Endothelial cell of umbilical vein (primary cell): ENCODE data around the gene LAG3. TPM values are rescaled to one million over a fixed set of nuclear protein-coding genes. Genes with fewer than 3 reads are reported as not detected.

Experiments used
- BruUV-seq: library from RNA; stranded (reverse); fragments of 400-500 nt; replicated peaks from 2 replicates; lab custom pipeline; 2021; lab: Mats Ljungman, UMichigan
- CTCF ChIA-PET: fragments of 300-600, 350-600 bp; sonication (Branson Sonifier 250); formaldehyde crosslinking; loops from one replicate; lab custom pipeline; 2021; ENCODE audit warnings: antibody characterized with exemption, inconsistent platforms; lab: Charles Lee
- POLR2A ChIA-PET: fragments of 300-600, 350-600 bp; sonication (Branson Sonifier 250); formaldehyde crosslinking; loops from one replicate; lab custom pipeline; 2021; ENCODE audit warnings: antibody characterized with exemption, inconsistent platforms; lab: Charles Lee
- DNase-seq: peaks from one replicate; pipeline ENCODE4 v3.0.0-alpha.2; 2011; ENCODE audit warnings: low read depth, low spot score
- FAIRE-seq: peaks from 2 replicates; lab custom pipeline; 2011; peaks lifted over from hg19 to GRCh38; lab: Jason Lieb, UNC
- H2AFZ ChIP-seq: 2 replicates; pipeline ENCODE4 v1.6.0; 2012; ENCODE audit warnings: low read depth, low read length, control low read depth, inconsistent platforms
- H3K27ac ChIP-seq: 2 replicates; pipeline ENCODE4 v1.5.1; 2011; ENCODE audit warnings: low read depth, mild to moderate bottlenecking, control low read depth, low read length, moderate library complexity; ENCODE audit not compliant: insufficient read depth
- H3K27me3 ChIP-seq, 2 experiments: 2 replicates each; pipeline versions ENCODE4 v1.6.0 to v1.6.1; 2011; ENCODE audit warnings: low read length in 2 of 2, mixed read lengths in 1 of 2; ENCODE audit not compliant: control insufficient read depth in 2 of 2, insufficient read depth in 2 of 2
- H3K36me3 ChIP-seq, 2 experiments: 2 replicates in 1 of 2; 3 replicates in 1 of 2; pipeline ENCODE4 v1.5.1; 2011; ENCODE audit warnings: low read length in 2 of 2, mild to moderate bottlenecking in 1 of 2, moderate library complexity in 1 of 2; ENCODE audit not compliant: control insufficient read depth in 2 of 2, insufficient read depth in 2 of 2; ENCODE audit errors: extremely low read depth in 1 of 2
- H3K4me1 ChIP-seq: 3 replicates; pipeline ENCODE4 v1.5.1; 2011; ENCODE audit warnings: mild to moderate bottlenecking, low read length; ENCODE audit not compliant: control insufficient read depth, insufficient read depth; ENCODE audit errors: extremely low read depth
- H3K4me2 ChIP-seq: 2 replicates; pipeline ENCODE4 v1.6.1; 2011; ENCODE audit warnings: low read length, control low read depth, mixed read lengths; ENCODE audit not compliant: insufficient read depth
- H3K4me3 ChIP-seq, 3 experiments: fragments of 200-600 bp in 1 of 3; sonication (generic), shearing (Covaris generic) in 1 of 3; replicated peaks in 1 of 3; 2 replicates each; pipeline ENCODE4 v1.5.1; 2011 to 2016; ENCODE audit warnings: control low read depth in 3 of 3, low read length in 3 of 3, mild to moderate bottlenecking in 2 of 3, inconsistent platforms in 1 of 3, low read depth in 1 of 3, moderate library complexity in 1 of 3; ENCODE audit not compliant: insufficient read depth in 1 of 3
- H3K79me2 ChIP-seq: 2 replicates; pipeline ENCODE4 v1.6.0; 2012; ENCODE audit warnings: low read length, inconsistent platforms; ENCODE audit not compliant: control insufficient read depth, insufficient read depth
- H3K9ac ChIP-seq: replicated peaks from 2 replicates; pipeline ENCODE3; 2011; ENCODE audit warnings: low read length, control low read depth; ENCODE audit not compliant: insufficient read depth; ENCODE audit errors: extremely low read depth
- H3K9me1 ChIP-seq: replicated peaks from 3 replicates; pipeline ENCODE4 v1.6.0; 2011; ENCODE audit warnings: mild to moderate bottlenecking, low read length; ENCODE audit not compliant: control insufficient read depth, insufficient read depth; ENCODE audit errors: extremely low read depth
- H3K9me3 ChIP-seq: replicated peaks from 2 replicates; pipeline ENCODE4 v1.5.1; 2012; ENCODE audit warnings: low read length, inconsistent platforms; ENCODE audit not compliant: control insufficient read depth, insufficient read depth
- H4K20me1 ChIP-seq: replicated peaks from 2 replicates; pipeline ENCODE3; 2011; ENCODE audit warnings: mild to moderate bottlenecking, low read length; ENCODE audit not compliant: control insufficient read depth, insufficient read depth; ENCODE audit errors: extremely low read depth
- CTCF ChIP-seq, 2 donors: IDR thresholded peaks; 1 replicate in 1 of 2; 2 replicates in 1 of 2; pipeline ENCODE4 v1.5.1; 2011; ENCODE audit warnings: low read length in 2 of 2, mild to moderate bottlenecking in 2 of 2, moderate library complexity in 2 of 2, control low read depth in 1 of 2, inconsistent platforms in 1 of 2, low read depth in 1 of 2; ENCODE audit not compliant: insufficient read depth in 1 of 2; ENCODE audit errors: extremely low read depth in 1 of 2
- EZH2 ChIP-seq: IDR thresholded peaks from 2 replicates; pipeline ENCODE4 v1.6.1; 2012; ENCODE audit warnings: borderline replicate concordance, low read depth, mild to moderate bottlenecking, moderate library complexity, low read length, inconsistent platforms; ENCODE audit not compliant: severe bottlenecking
- FOS ChIP-seq: IDR thresholded peaks from 2 replicates; pipeline ENCODE4 v1.6.1; 2011; ENCODE audit warnings: mild to moderate bottlenecking, low read length, moderate library complexity, borderline replicate concordance; ENCODE audit not compliant: insufficient read depth
- GATA2 ChIP-seq: IDR thresholded peaks from 2 replicates; pipeline ENCODE4 v1.7.0; 2011; ENCODE audit warnings: low read depth, mild to moderate bottlenecking, moderate library complexity, mixed read lengths, low read length; ENCODE audit not compliant: insufficient read length, insufficient read depth
- JUN ChIP-seq: IDR thresholded peaks from 2 replicates; pipeline ENCODE4 v1.6.1; 2011; ENCODE audit warnings: borderline replicate concordance, low read depth; ENCODE audit not compliant: insufficient read length, insufficient read depth
- MAX ChIP-seq: IDR thresholded peaks from 2 replicates; pipeline ENCODE4 v1.6.1; 2011; ENCODE audit not compliant: insufficient read depth, insufficient read length
- MYC ChIP-seq: IDR thresholded peaks from one replicate; pipeline ENCODE4 v1.6.1; 2011; ENCODE audit warnings: mild to moderate bottlenecking, low read depth, low read length
- POLR2A ChIP-seq: IDR thresholded peaks from 2 replicates; pipeline ENCODE4 v1.6.1; 2012; ENCODE audit warnings: low read depth, mild to moderate bottlenecking, control low read depth, low read length
- POLR2AphosphoS5 ChIP-seq: IDR thresholded peaks from 2 replicates; pipeline ENCODE4 v1.6.1; 2012; ENCODE audit warnings: low read depth, mild to moderate bottlenecking, control low read depth, low read length, moderate library complexity; ENCODE audit not compliant: insufficient read depth
- dilution Hi-C: fragments of 300-500 bp; cut with MboI; formaldehyde crosslinking; loops from one replicate; pipeline ENCODE4 v1.15.0; 2019; ENCODE audit warnings: low sequenced_read_pairs; ENCODE audit not compliant: extremely low pct_ligation_motif_present
- intact Hi-C: fragments of 100-400 bp; cut with micrococcal nuclease; formaldehyde crosslinking; loops from one replicate; pipeline ENCODE4 v1.10.0; 2022
- polyA plus RNA-seq, 4 experiments: library from polyadenylated mRNA; depleted of rRNA in 3 of 4; stranded (reverse) in 3 of 4; unstranded in 1 of 4; fragments of >200 nt; gene quantifications; 2 replicates each; pipeline versions ENCODE4 v1.2.1 to v1.2.3, GENCODE V29; 2011 to 2012; ENCODE audit warnings: missing spikeins in 1 of 4
- total RNA-seq: library from RNA; stranded (reverse); gene quantifications from 2 replicates; pipeline ENCODE4 v1.2.3, GENCODE V29; 2021

LAG3 gene
- total and polyA plus RNA-seq, 2 donors (not counting 3 experiments of a cell fraction or from before 2014, with no cell fraction given), result 1.3 to 3.8 TPM

- DNase-seq (no peak), FAIRE-seq (no peak)
- ChIA-PET CTCF (interaction anchor here (1.0 to 1.1 kb wide), 2 partner anchors 44 to 58 kb away, joined by 3 to 6 read pairs; partner anchors contain the start of gene MLF2), POLR2A (no interaction called here)
- Histone ChIP-seq H3K9me1 (no peaks in the 10 kb centered on the region), H3K27ac (no peak overlapping the region), H3K9ac (no peak overlapping the region), H3K79me2 (no peaks in the 10 kb centered on the region), H2AFZ (no peak overlapping the region), H3K4me1 (no peaks in the 10 kb centered on the region), H4K20me1 (no peaks in the 10 kb centered on the region), H3K36me3 (no peaks in the 10 kb centered on the region), H3K4me2 (no peak overlapping the region), H3K27me3 (peaks cover 0 to 11% of the 10 kb centered on the region in 2 experiments), H3K9me3 (no peaks in the 10 kb centered on the region), H3K4me3 (no peak overlapping the region)
- no TSS peak for BruUV-seq
- dilution Hi-C loops (no loop called here), intact Hi-C loops (no loop called here)
- TF ChIP-seq JUN, result no peak
- TF ChIP-seq FOS, result no peak
- TF ChIP-seq MAX, result no peak
- TF ChIP-seq POLR2A, result no peak
- TF ChIP-seq GATA2, result no peak
- no peak for TF ChIP-seq CTCF (IDR thresholded peaks at IDR 0.05; ENCODE audit: extremely low read depth in 1 of 2, insufficient read depth in 1 of 2, low read depth in 1 of 2, low read length in 2 of 2)
- TF ChIP-seq EZH2, result no peak
- TF ChIP-seq MYC, result no peak
- TF ChIP-seq POLR2AphosphoS5, result no peak
Observed at GRCh38 chr12:6810758-6811157, 38.4 kb downstream of the LAG3 start.
